ES-I3 (cell line): ENCODE data around the gene ABCB8.

ENCODE experiments used
- H3K36me3 ChIP-seq: 2 replicates; pipeline ENCODE4 v1.6.1; 2013; ENCODE audit warnings: mild to moderate bottlenecking, low read length, control low read depth, moderate library complexity; ENCODE audit not compliant: insufficient read depth
- H3K4me1 ChIP-seq: 2 replicates; pipeline ENCODE4 v1.6.1; 2013; ENCODE audit warnings: mild to moderate bottlenecking, control low read depth, low read length; ENCODE audit not compliant: insufficient read depth
- H3K9ac ChIP-seq: 2 replicates; pipeline ENCODE4 v1.6.1; 2013; ENCODE audit warnings: low read depth, mild to moderate bottlenecking, low read length, moderate library complexity
- H3K9me3 ChIP-seq: 2 replicates; pipeline ENCODE4 v1.6.1; 2013; ENCODE audit warnings: mild to moderate bottlenecking, low read length, moderate library complexity; ENCODE audit not compliant: control insufficient read depth, insufficient read depth

Gene ABCB8

GRCh38 chr7:151057989-151058780 lies 29.9 kb downstream of the ABCB8 start:
- H3K4me1 ChIP-seq: peaks cover 6% of the 10 kb centered on the region; the same call in 1 of the 2 replicates
- no peaks in the 10 kb centered on the region for H3K36me3 ChIP-seq
- peak overlapping the region; percentile 74 for H3K9ac ChIP-seq
- no peaks in the 10 kb centered on the region for H3K9me3 ChIP-seq

GRCh38 chr7:151058781-151059366 lies 30.6 kb downstream of the ABCB8 start:
- peak overlapping the region; percentile 72; the same call in 1 of the 2 replicates for H3K9ac ChIP-seq
- H3K4me1 ChIP-seq: peaks cover 6% of the 10 kb centered on the region; the same call in 1 of the 2 replicates
- H3K9me3 ChIP-seq: no peaks in the 10 kb centered on the region
- no peaks in the 10 kb centered on the region for H3K36me3 ChIP-seq

- Histone ChIP-seq H3K9me3 (no peaks in the 10 kb centered on the region), H3K4me1 (peaks cover 6% of the 10 kb centered on the region; the same call in 1 of the 2 replicates), H3K9ac (peak within 1 kb of the TSS; percentile 72), H3K36me3 (no peaks in the 10 kb centered on the region)
Measured at GRCh38 chr7:151059367-151060112, 31.3 kb downstream of the ABCB8 start, which contains the start of gene SLC4A2. TSS of gene SLC4A2 (plus strand) at chr7:151059589. CDS start at chr7:151061988, 2,399 bp downstream.

- no peaks in the 10 kb centered on the region for H3K36me3 ChIP-seq
- peak overlapping the region; percentile 72 for H3K9ac ChIP-seq
- H3K4me1 ChIP-seq: peaks cover 6% of the 10 kb centered on the region; the same call in 1 of the 2 replicates
- no peaks in the 10 kb centered on the region for H3K9me3 ChIP-seq
Measured at GRCh38 chr7:151060113-151060415, 31.8 kb downstream of the ABCB8 start.

- H3K9me3 ChIP-seq: no peaks in the 10 kb centered on the region
- peaks cover 6% of the 10 kb centered on the region; the same call in 1 of the 2 replicates for H3K4me1 ChIP-seq
- peak overlapping the region; percentile 72 for H3K9ac ChIP-seq
- no peaks in the 10 kb centered on the region for H3K36me3 ChIP-seq
Measured at GRCh38 chr7:151060416-151061212, 32.4 kb downstream of the ABCB8 start.

GRCh38 chr7:151061213-151062110 lies 33.2 kb downstream of the ABCB8 start:
- H3K36me3 ChIP-seq: no peaks in the 10 kb centered on the region
- H3K9me3 ChIP-seq: no peaks in the 10 kb centered on the region
- H3K4me1 ChIP-seq: peaks cover 2% of the 10 kb centered on the region; the same call in 1 of the 2 replicates
- H3K9ac ChIP-seq: peak overlapping the region; percentile 72

- H3K9me3 ChIP-seq: no peaks in the 10 kb centered on the region
- peak overlapping the region; percentile 72; the same call in 1 of the 2 replicates for H3K9ac ChIP-seq
- H3K4me1 ChIP-seq: no peaks in the 10 kb centered on the region
- 0 out of 2 replicates have a peak, but pooled peaks cover 2% of the 10 kb centered on the region for H3K36me3 ChIP-seq
Measured at GRCh38 chr7:151062111-151062398, 33.8 kb downstream of the ABCB8 start.

GRCh38 chr7:151062399-151063211 lies 34.4 kb downstream of the ABCB8 start:
- Histone ChIP-seq H3K9ac (peak overlapping the region; percentile 36), H3K9me3 (no peaks in the 10 kb centered on the region), H3K36me3 (peaks cover 7% of the 10 kb centered on the region; the same call in 1 of the 2 replicates), H3K4me1 (peaks cover 4% of the 10 kb centered on the region)

DNA sequence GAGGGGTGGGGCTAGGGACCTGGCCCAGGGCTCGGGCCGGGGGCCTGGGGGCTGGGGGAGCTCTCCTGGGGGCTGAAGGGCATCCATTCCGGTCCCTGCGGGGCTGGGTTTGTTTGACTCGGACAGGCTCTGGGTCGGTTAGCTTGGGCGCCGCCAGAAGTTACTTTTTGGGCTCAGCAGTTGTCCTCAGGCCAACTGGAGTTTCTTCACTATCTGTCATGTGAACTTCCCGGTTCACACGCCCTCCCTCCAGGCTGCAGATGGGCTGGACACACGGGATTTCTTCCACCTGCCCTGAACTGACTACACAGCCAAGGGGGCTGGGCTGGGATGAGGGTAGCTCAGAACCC lies 34.9 kb downstream of the ABCB8 start:
- Histone ChIP-seq H3K9me3 (no peaks in the 10 kb centered on the region), H3K36me3 (peaks cover 7% of the 10 kb centered on the region; the same call in 1 of the 2 replicates), H3K4me1 (peaks cover 10% of the 10 kb centered on the region), H3K9ac (peak overlapping the region; percentile 49; the same call in 1 of the 2 replicates)

- Histone ChIP-seq H3K9me3 (no peaks in the 10 kb centered on the region), H3K4me1 (peaks cover 10% of the 10 kb centered on the region), H3K9ac (no peak overlapping the region), H3K36me3 (peaks cover 7% of the 10 kb centered on the region; the same call in 1 of the 2 replicates)
Measured at GRCh38 chr7:151064454-151064853, 36.2 kb downstream of the ABCB8 start.

DNA sequence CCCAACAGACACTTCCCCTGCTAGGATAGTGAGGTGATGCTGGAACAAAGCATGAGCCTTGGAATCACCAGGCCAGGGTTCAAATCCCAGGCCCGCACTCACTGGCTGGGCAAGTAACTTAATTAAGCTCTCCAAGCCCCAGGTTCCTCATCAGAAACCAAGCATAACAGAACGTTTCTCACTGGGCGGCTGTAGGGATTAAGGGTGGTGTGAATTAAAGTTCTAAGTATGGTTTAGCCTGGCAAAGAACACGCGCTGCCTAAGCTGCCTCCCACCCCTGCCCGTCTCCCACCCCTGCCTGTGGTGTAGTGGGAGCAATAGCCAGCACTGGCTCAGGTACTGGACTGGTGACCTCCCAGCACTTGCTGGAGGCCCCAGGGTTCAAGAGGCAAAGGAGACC lies 36.7 kb downstream of the ABCB8 start:
- H3K9me3 ChIP-seq: no peaks in the 10 kb centered on the region
- peaks cover 7% of the 10 kb centered on the region; the same call in 1 of the 2 replicates for H3K36me3 ChIP-seq
- no peak overlapping the region for H3K9ac ChIP-seq
- peaks cover 10% of the 10 kb centered on the region for H3K4me1 ChIP-seq

DNA sequence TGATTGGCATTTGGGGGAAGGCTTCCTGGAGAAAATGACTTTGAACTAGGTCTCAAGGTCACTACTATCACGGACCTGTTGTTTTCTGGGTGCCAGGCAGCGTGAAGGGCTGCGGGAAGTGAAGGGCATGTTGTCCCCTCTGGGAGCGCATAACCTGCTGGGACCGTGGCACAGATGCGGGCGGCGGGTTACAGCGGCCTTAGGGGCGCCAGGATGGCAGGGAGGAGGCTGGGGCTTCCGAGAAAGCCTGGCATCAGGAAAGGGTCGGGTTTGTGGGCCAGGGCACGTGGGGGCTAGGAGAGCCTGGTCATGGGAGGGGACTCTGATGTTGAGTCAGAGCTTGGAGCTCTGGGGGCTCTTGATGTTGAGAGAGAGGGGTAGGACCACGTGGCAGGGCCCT lies 37.3 kb downstream of the ABCB8 start:
- Histone ChIP-seq H3K4me1 (peaks cover 10% of the 10 kb centered on the region), H3K9me3 (no peaks in the 10 kb centered on the region), H3K36me3 (peaks cover 7% of the 10 kb centered on the region; the same call in 1 of the 2 replicates), H3K9ac (no peak overlapping the region)
